ENCODE results near the gene GLS.

DNA sequence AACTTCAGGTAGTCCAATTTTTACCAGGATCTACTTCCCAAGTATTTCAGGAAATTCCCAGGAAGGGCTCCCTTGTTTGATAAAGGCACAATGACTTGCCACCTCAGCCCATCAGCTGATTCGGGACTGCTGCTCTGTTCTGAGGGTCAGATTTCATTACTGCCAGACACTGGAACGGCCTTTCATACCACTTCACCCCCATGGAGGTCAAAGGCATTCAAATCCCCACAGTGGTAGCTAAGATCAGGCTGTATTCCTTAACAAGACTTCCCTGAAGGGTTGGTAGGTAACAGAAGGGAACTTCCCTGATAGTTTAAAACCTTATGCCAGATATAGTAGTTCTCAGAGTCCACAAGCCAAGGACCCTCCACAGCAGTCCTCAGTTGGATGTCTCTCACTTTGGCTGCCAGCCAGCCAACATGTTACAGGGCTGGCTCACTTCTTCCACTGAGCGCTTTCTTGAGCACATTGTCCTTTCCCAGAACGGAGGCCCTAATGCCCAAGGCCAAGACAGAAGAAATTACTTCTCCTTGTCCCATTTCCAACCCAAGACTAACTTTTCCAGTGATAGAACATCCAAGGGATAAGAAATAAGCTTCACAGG is 40.0 kb upstream of the GLS start:
- TF ChIP-seq MXI1 (IDR thresholded peaks at IDR 0.05; ENCODE audit: borderline replicate concordance, low read depth, low read length) (no peak), ZNF274 (CRISPR knock-in tag; IDR thresholded peaks at IDR 0.05) (no peak), POLR2A (IDR thresholded peaks at IDR 0.05; ENCODE audit: insufficient read depth in 1 of 2, low read depth in 2 of 2, low read length in 2 of 2) (no peak), ZNF616 (CRISPR knock-in tag; IDR thresholded peaks at IDR 0.05; ENCODE audit: low read depth) (no peak), POLR2AphosphoS5 (IDR thresholded peaks at IDR 0.05; ENCODE audit: low read depth, low read length) (no peak), GABPA (IDR thresholded peaks at IDR 0.05; ENCODE audit: low read depth, low read length) (no peak), GABPA (CRISPR knock-in tag; IDR thresholded peaks at IDR 0.05; ENCODE audit: low read depth) (no peak), KAT2B (IDR thresholded peaks at IDR 0.05; ENCODE audit: borderline replicate concordance, low read depth, low read length) (no peak), ZEB1 (IDR thresholded peaks at IDR 0.05; ENCODE audit: insufficient replicate concordance, low read depth) (no peak), ERF (CRISPR knock-in tag; IDR thresholded peaks at IDR 0.05) (no peak), FOXO1 (CRISPR knock-in tag; IDR thresholded peaks at IDR 0.05) (no peak)
- TF ChIP-seq, protein P1, sequence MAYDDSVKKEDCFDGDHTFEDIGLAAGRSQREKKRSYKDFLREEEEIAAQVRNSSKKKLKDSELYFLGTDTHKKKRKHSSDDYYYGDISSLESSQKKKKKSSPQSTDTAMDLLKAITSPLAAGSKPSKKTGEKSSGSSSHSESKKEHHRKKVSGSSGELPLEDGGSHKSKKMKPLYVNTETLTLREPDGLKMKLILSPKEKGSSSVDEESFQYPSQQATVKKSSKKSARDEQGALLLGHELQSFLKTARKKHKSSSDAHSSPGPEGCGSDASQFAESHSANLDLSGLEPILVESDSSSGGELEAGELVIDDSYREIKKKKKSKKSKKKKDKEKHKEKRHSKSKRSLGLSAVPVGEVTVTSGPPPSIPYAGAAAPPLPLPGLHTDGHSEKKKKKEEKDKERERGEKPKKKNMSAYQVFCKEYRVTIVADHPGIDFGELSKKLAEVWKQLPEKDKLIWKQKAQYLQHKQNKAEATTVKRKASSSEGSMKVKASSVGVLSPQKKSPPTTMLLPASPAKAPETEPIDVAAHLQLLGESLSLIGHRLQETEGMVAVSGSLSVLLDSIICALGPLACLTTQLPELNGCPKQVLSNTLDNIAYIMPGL (CRISPR knock-in tag; IDR thresholded peaks at IDR 0.05; ENCODE audit: borderline replicate concordance in 1 of 2, low read depth in 1 of 2): no peak
- TF ChIP-seq, protein P2, sequence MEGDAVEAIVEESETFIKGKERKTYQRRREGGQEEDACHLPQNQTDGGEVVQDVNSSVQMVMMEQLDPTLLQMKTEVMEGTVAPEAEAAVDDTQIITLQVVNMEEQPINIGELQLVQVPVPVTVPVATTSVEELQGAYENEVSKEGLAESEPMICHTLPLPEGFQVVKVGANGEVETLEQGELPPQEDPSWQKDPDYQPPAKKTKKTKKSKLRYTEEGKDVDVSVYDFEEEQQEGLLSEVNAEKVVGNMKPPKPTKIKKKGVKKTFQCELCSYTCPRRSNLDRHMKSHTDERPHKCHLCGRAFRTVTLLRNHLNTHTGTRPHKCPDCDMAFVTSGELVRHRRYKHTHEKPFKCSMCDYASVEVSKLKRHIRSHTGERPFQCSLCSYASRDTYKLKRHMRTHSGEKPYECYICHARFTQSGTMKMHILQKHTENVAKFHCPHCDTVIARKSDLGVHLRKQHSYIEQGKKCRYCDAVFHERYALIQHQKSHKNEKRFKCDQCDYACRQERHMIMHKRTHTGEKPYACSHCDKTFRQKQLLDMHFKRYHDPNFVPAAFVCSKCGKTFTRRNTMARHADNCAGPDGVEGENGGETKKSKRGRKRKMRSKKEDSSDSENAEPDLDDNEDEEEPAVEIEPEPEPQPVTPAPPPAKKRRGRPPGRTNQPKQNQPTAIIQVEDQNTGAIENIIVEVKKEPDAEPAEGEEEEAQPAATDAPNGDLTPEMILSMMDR (CRISPR knock-in tag; IDR thresholded peaks at IDR 0.05): no peak

Measured in HepG2 (cell line).